SK-N-SH (cell line): Measurements from ENCODE around the gene RTF2. TPM values are rescaled to one million over a fixed set of nuclear protein-coding genes. Genes with fewer than 3 reads are reported as not detected.

ENCODE experiments used
- CTCF ChIA-PET: fragments of 300-600, 350-600 bp; formaldehyde crosslinking; extraction: SDS; loops from one replicate; lab custom pipeline; 2021; lab: Yijun Ruan, JAX
- POLR2A ChIA-PET: fragments of 350-600 bp; sonication (Branson Sonifier 250); formaldehyde crosslinking; extraction: SDS; loops from one replicate; lab custom pipeline; 2020; ENCODE audit warnings: antibody characterized with exemption, inconsistent platforms; lab: Yijun Ruan, JAX
- DNase-seq: peaks from one replicate; pipeline ENCODE4 v3.0.0; 2012
- H2AFZ ChIP-seq: fragments of 200-600 bp; sonication (generic); 2 replicates; pipeline ENCODE4 v1.8.1; 2016; ENCODE audit warnings: antibody characterized with exemption, mild to moderate bottlenecking, low read depth
- H3F3A ChIP-seq: fragments of 200-600 bp; sonication (generic); replicated peaks from 2 replicates; pipeline ENCODE3; 2016; ENCODE audit warnings: antibody characterized with exemption, mild to moderate bottlenecking; ENCODE audit not compliant: insufficient read depth
- H3K27ac ChIP-seq, 2 experiments: fragments of 200-500 bp in 1 of 2; fragments of 200-600 bp in 1 of 2; sonication (Bioruptor generic) in 1 of 2; sonication (generic), shearing (Covaris generic) in 1 of 2; 2 replicates each; pipeline versions ENCODE4 v1.5.1 to v1.6.1; 2014 to 2016; ENCODE audit warnings: low read depth in 2 of 2, inconsistent platforms in 1 of 2, low read length in 1 of 2, mild to moderate bottlenecking in 1 of 2, mixed read lengths in 1 of 2
- H3K27me3 ChIP-seq: fragments of 200-600 bp; sonication (generic), shearing (Covaris generic); 2 replicates; pipeline ENCODE4 v1.6.1; 2016; ENCODE audit warnings: mixed run types; ENCODE audit not compliant: insufficient read depth
- H3K36me3 ChIP-seq, 2 experiments: fragments of 200-500 bp in 1 of 2; fragments of 200-600 bp in 1 of 2; sonication (Bioruptor generic) in 1 of 2; sonication (generic) in 1 of 2; replicated peaks in 1 of 2; 2 replicates each; pipeline versions ENCODE3 to v1.5.1; 2014 to 2016; ENCODE audit warnings: low read length in 1 of 2, mild to moderate bottlenecking in 1 of 2; ENCODE audit not compliant: insufficient read depth in 2 of 2, control insufficient read depth in 1 of 2
- H3K4me1 ChIP-seq, 2 experiments: fragments of 200-500 bp in 1 of 2; fragments of 200-600 bp in 1 of 2; sonication (Bioruptor generic) in 1 of 2; sonication (generic), shearing (Covaris generic) in 1 of 2; 2 replicates each; pipeline versions ENCODE4 v1.5.1 to v1.6.1; 2014 to 2016; ENCODE audit warnings: low read depth in 1 of 2, low read length in 1 of 2, mixed run types in 1 of 2; ENCODE audit not compliant: insufficient read depth in 2 of 2, control insufficient read depth in 1 of 2
- H3K4me2 ChIP-seq: fragments of 200-600 bp; sonication (generic), shearing (Covaris generic); 2 replicates; pipeline ENCODE4 v1.6.1; 2017; ENCODE audit warnings: mixed run types
- H3K4me3 ChIP-seq, 2 experiments: fragments of 200-500 bp in 1 of 2; fragments of 200-600 bp in 1 of 2; sonication (Bioruptor generic) in 1 of 2; sonication (generic), shearing (Covaris generic) in 1 of 2; 2 replicates each; pipeline versions ENCODE4 v1.5.1 to v1.8.1; 2014 to 2016; ENCODE audit warnings: low read depth in 2 of 2, inconsistent platforms in 1 of 2, low read length in 1 of 2, mild to moderate bottlenecking in 1 of 2, mixed read lengths in 1 of 2, moderate library complexity in 1 of 2
- H3K79me2 ChIP-seq: fragments of 200-600 bp; sonication (generic); 2 replicates; pipeline ENCODE4 v1.8.1; 2017; ENCODE audit warnings: mild to moderate bottlenecking; ENCODE audit not compliant: insufficient read depth
- H3K9ac ChIP-seq: fragments of 200-600 bp; sonication (generic); 2 replicates; pipeline ENCODE4 v1.6.1; 2017; ENCODE audit warnings: mixed run types
- H3K9me2 ChIP-seq: fragments of 200-600 bp; sonication (generic); 2 replicates; pipeline ENCODE4 v1.6.1; 2017; ENCODE audit warnings: mixed run types
- H3K9me3 ChIP-seq: fragments of 200-600 bp; sonication (generic); 2 replicates; pipeline ENCODE4 v1.6.1; 2017; ENCODE audit warnings: mixed run types, mild to moderate bottlenecking, moderate library complexity
- H4K20me1 ChIP-seq: fragments of 200-600 bp; sonication (generic); 2 replicates; pipeline ENCODE4 v1.6.1; 2017; ENCODE audit warnings: mild to moderate bottlenecking, mixed run types; ENCODE audit not compliant: insufficient read depth
- ELF1 ChIP-seq: IDR thresholded peaks from 2 replicates; pipeline ENCODE4 v1.4.0; 2012
- EP300 ChIP-seq, 2 experiments: IDR thresholded peaks; 2 replicates each; pipeline versions ENCODE4 v1.4.0 to v1.6.1; 2012; ENCODE audit warnings: borderline replicate concordance in 1 of 2, low read depth in 1 of 2, low read length in 1 of 2
- FOXJ3 ChIP-seq: sonication (generic); formaldehyde crosslinking; IDR thresholded peaks from 2 replicates; pipeline ENCODE4 v1.5.1; 2020; ENCODE audit warnings: mild to moderate bottlenecking, missing genetic modification reagents
- GABPA ChIP-seq: IDR thresholded peaks from 2 replicates; pipeline ENCODE4 v1.4.0; 2012; ENCODE audit warnings: low read depth, mild to moderate bottlenecking
- GATA2 ChIP-seq: sonication (generic); formaldehyde crosslinking; IDR thresholded peaks from 2 replicates; pipeline ENCODE4 v1.5.0; 2020; ENCODE audit warnings: mild to moderate bottlenecking, missing genetic modification reagents
- NRF1 ChIP-seq: IDR thresholded peaks from 2 replicates; pipeline ENCODE4 v1.6.1; 2012; ENCODE audit warnings: low read depth, mild to moderate bottlenecking, low read length
- RAD21 ChIP-seq: IDR thresholded peaks from 2 replicates; pipeline ENCODE4 v1.6.1; 2012; ENCODE audit warnings: mild to moderate bottlenecking, low read length
- RCOR1 ChIP-seq: fragments of 150-350 bp; IDR thresholded peaks from 2 replicates; pipeline ENCODE4 v1.6.1; 2017; ENCODE audit warnings: antibody characterized with exemption, low read length
- RXRA ChIP-seq: IDR thresholded peaks from 2 replicates; pipeline ENCODE4 v1.4.0; 2012; ENCODE audit warnings: low read depth, mild to moderate bottlenecking, borderline replicate concordance
- SMC3 ChIP-seq: IDR thresholded peaks from 2 replicates; pipeline ENCODE4 v1.6.1; 2012; ENCODE audit warnings: low read depth, low read length, improper control_type of control experiment
- TAF1 ChIP-seq: IDR thresholded peaks from 2 replicates; pipeline ENCODE4 v1.6.1; 2012; ENCODE audit warnings: low read depth, mild to moderate bottlenecking, low read length, moderate library complexity, borderline replicate concordance
- TEAD4 ChIP-seq: IDR thresholded peaks from 2 replicates; pipeline ENCODE4 v1.4.0; 2012; ENCODE audit warnings: mild to moderate bottlenecking, borderline replicate concordance; ENCODE audit not compliant: insufficient read depth
- WGBS: methylation state at CpG from one replicate; pipeline ENCODE4 v1.1.6; 2017; ENCODE audit warnings: low lambda C conversion rate; 5-methylcytosine and 5-hydroxymethylcytosine counted together
- polyA plus RNA-seq, 3 experiments: library from polyadenylated mRNA; depleted of rRNA; stranded (reverse); fragments of >200 nt; gene quantifications; 2 replicates each; pipeline ENCODE4 v1.2.3, GENCODE V29; 2012
- TF ChIP-seq, protein P1 (sequence below): fragments of 150-350 bp; IDR thresholded peaks from 2 replicates; pipeline ENCODE4 v1.6.1; 2016; ENCODE audit warnings: mild to moderate bottlenecking, low read depth, low read length
- TF ChIP-seq, protein P2 (sequence below): IDR thresholded peaks from 2 replicates; pipeline ENCODE4 v1.6.1; 2012; ENCODE audit warnings: mild to moderate bottlenecking, low read depth, low read length, moderate library complexity

RTF2 gene
- polyA plus RNA-seq, 1 of the 3 experiments (the other 2 are of a cell fraction) = 78.2 TPM

DNA sequence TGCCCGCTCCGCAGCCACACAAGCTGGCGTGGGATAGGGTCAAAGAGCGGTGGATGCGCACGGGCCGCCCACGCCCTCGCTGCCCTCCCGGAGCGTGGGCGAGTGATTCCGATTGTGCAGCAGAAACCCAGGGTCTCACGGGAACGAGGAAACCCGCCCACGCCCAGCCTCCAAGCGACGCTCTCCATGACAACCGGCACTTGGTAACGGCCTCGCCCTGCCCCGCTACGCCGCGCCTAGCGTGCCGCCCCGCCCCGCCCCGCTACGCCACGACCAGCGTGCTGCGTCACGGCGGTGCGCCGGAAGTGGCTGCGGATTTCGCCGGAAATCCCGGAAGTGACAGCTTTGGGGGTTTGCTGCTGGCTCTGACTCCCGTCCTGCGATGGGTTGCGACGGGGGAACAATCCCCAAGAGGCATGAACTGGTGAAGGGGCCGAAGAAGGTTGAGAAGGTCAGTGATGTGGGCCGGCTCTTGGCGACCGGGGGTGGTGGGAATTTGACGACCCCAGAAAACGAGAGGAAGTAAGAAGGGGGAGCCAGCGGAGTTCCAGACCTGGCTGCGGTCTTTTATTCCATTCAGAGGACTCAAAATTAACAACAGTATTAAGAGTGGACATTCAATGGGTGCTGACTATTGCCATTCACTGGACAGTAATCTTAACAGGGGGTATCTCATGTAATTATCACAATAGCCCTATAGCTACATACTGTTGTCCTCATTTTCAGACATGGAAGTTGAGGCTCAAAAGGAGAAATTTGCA, at the start of gene RTF2 (continued):
- TF ChIP-seq RXRA (no peak), GATA2 (no peak), TEAD4 (no peak), TAF1 (0 out of 2 replicates have a peak, but pooled peaks have one; percentile 44), EP300 (IDR thresholded peaks at IDR 0.05; ENCODE audit: borderline replicate concordance in 1 of 2, low read depth in 1 of 2, low read length in 1 of 2) (peak in 1 of 2 experiments; percentile 36; a peak in 1 of 4 replicates), GABPA (peak; percentile 99), RCOR1 (no peak; the same call in 1 of the 2 replicates), FOXJ3 (CRISPR knock-in tag) (no peak), NRF1 (0 out of 2 replicates have a peak, but pooled peaks have one; percentile 31), ELF1 (peak; percentile 99), RAD21 (no peak)
- TF ChIP-seq, protein P1, sequence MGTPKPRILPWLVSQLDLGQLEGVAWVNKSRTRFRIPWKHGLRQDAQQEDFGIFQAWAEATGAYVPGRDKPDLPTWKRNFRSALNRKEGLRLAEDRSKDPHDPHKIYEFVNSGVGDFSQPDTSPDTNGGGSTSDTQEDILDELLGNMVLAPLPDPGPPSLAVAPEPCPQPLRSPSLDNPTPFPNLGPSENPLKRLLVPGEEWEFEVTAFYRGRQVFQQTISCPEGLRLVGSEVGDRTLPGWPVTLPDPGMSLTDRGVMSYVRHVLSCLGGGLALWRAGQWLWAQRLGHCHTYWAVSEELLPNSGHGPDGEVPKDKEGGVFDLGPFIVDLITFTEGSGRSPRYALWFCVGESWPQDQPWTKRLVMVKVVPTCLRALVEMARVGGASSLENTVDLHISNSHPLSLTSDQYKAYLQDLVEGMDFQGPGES = no peak

DNA sequence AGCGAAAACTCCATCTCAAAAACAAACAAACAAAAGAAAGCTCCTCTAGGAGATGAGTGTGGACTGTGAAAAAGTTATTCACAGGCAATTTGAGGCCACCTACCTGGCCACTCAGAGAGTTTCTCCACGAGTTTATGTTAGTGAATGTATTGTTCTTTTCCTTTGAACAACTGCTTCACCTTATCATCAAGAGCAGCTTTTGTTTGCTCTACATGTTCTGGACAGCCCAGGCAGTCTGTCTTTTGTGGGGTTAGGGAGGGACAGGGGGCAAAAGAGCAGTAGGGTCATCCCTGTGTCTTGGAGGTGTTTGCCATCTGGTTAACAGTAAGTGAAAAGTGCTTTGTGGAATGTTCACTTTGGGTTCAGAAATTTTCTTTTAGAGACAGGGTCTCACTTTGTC, 48.4 kb upstream of the RTF2 start:
- no peak overlapping the region for H2AFZ ChIP-seq
- no peak overlapping the region for H3K4me3 ChIP-seq
- no peaks in the 10 kb centered on the region for H4K20me1 ChIP-seq
- no peaks in the 10 kb centered on the region for H3K9me3 ChIP-seq
- DNase-seq = no peak
- H3F3A ChIP-seq = peaks cover 3% of the 10 kb centered on the region
- TF ChIP-seq, protein P2, sequence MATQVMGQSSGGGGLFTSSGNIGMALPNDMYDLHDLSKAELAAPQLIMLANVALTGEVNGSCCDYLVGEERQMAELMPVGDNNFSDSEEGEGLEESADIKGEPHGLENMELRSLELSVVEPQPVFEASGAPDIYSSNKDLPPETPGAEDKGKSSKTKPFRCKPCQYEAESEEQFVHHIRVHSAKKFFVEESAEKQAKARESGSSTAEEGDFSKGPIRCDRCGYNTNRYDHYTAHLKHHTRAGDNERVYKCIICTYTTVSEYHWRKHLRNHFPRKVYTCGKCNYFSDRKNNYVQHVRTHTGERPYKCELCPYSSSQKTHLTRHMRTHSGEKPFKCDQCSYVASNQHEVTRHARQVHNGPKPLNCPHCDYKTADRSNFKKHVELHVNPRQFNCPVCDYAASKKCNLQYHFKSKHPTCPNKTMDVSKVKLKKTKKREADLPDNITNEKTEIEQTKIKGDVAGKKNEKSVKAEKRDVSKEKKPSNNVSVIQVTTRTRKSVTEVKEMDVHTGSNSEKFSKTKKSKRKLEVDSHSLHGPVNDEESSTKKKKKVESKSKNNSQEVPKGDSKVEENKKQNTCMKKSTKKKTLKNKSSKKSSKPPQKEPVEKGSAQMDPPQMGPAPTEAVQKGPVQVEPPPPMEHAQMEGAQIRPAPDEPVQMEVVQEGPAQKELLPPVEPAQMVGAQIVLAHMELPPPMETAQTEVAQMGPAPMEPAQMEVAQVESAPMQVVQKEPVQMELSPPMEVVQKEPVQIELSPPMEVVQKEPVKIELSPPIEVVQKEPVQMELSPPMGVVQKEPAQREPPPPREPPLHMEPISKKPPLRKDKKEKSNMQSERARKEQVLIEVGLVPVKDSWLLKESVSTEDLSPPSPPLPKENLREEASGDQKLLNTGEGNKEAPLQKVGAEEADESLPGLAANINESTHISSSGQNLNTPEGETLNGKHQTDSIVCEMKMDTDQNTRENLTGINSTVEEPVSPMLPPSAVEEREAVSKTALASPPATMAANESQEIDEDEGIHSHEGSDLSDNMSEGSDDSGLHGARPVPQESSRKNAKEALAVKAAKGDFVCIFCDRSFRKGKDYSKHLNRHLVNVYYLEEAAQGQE = no peak
- no peak for TF ChIP-seq SMC3
- TF ChIP-seq, all 33 proteins: peak for 0
- no peaks in the 10 kb centered on the region for H3K27me3 ChIP-seq
- POLR2A ChIA-PET = no interaction called here
- H3K4me2 ChIP-seq = no peak overlapping the region
- H3K9me2 ChIP-seq = no peaks in the 10 kb centered on the region
- CTCF ChIA-PET = interaction anchor here (1.3 kb wide), 1 partner anchor 20 kb away, joined by 4 read pairs; no protein-coding TSS in a partner anchor
- no peak overlapping the region for H3K27ac ChIP-seq
- H3K9ac ChIP-seq = no peak overlapping the region
- WGBS = 85% methylated on average over 2 of the region's 2 CpGs
- no peaks in the 10 kb centered on the region for H3K36me3 ChIP-seq
- H3K79me2 ChIP-seq = no peaks in the 10 kb centered on the region
- H3K4me1 ChIP-seq = peaks cover 0 to 16% of the 10 kb centered on the region in 2 experiments; a peak in 1 of 4 replicates
